GM21619 (cell line): Measurements from ENCODE around the gene PPFIA3.
"Not testable (repeated sequence)": the region's sequence is repeated elsewhere in the genome, so short reads cannot be mapped to it uniquely, and the experiment has no call there.

Source experiments
- ATAC-seq: cut with Tn5 transposase; IDR thresholded peaks from one replicate; pipeline ENCODE4 v1.9.1; 2021; ENCODE audit not compliant: unreplicated experiment

The PPFIA3 gene

DNA sequence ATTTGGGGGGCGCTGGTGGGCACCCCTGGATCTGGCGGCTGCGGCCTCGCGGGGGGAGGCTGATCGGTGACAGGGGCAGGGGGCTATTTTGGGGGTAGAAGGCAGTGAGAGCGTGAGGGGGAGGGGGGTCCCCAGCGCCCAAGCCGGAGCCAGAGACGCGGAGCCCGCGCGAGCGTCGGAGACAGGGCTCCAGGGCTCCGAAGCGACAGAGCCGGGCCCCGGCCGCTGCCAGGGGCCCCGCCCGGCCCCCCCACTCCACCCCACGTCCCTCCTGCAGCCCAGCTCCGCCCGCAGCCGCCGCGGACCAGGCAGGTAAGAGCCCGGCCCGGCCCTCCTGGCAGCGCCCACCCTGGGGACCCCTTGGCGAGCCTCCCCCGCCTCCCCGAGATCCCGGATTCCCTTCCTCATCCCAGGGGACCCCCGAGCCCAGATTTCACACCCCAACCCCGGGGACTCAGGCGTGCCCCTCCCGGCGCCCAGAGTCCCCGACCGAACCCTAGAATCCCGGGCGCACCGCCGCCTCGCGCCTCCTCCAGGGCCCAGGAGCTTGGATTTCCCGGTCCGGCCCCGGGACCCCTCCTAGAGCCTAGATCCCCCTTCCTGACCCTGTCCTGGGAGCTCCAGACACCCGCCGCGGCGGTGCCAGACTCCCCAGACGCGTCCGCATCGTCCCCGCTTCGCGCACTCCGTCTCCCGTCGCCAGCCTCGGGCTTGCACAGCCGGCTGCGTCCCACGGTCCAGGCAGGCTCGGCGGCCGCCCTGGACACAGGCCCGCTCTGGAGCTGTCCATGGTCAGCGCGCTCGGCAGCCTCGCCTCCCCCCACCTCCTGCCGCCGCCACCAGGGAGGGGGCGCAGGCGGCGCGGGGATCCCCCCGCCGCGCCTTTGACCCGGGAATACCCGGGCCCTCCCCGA is at the start of gene PPFIA3:
Gene PPFIA3 (plus strand): TSS at position 134 of the 914 bp plus-strand sequence. CDS start 8,330 bp downstream, outside the sequence.
- no peak for ATAC-seq

GRCh38 chr19:49070416-49070815 is 48.9 kb upstream of the PPFIA3 start:
- no peak for ATAC-seq

- ATAC-seq, result no peak
Observed at GRCh38 chr19:49071860-49072547, 47.3 kb upstream of the PPFIA3 start.

DNA sequence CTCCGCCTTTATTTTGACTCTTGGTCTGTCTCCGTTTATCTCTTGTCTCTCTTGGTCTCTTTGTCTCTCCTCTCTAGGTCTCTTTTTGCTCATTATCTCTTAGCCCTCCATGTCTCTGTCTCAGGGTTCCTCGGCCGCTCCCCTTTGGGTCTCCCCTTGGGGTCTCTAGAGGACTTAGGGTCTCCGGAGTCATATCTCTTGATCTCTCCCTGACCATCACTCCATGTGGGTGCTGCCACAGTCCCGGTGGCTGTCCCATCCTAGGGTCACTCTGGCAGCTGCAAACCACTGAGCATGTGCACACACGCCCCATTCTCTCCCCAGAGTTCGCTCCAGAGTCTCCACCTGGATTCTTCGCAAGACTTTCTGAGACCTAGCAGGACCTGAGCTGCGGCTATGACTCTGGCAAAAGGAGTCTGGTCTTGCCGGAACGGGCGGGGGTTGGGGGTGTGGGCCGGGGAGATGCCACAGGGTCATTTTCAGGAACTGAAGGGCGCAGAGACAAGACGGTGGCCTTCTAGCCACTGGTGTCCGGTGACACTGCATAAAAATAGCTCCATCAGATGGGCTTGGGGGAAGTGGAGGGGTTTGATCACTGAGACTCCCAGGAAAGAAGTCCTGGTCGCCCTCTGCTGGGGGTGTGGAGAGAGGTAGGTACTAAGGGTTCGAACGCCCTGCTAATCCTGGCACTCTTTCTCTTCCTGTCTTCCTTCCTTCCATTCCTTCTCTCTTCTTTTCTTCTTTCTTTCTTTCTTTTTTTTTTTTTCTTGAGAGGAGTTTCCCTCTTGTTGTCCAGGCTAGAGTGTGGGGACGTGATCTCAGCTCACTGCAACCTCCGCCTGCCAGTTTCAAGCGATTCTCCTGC is 45.6 kb upstream of the PPFIA3 start:
- ATAC-seq, result no peak

DNA sequence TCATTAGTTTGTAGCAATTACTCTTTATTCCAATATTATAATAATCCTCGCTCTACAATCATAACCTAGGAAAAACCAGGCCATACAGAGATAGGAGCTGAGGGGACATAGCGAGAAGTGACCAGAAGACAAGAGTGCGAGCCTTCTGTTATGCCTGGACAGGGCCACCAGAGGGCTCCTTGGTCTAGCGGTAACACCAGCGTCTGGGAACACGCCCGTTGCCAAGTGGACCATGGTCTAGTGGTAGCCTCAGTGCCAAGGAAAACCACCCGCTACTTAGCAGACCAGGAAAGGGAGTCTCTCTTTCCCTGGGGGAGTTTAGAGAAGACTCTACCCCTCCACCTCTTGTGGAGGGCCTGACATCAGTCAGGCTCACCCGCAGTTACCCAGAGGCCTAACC is 44.5 kb upstream of the PPFIA3 start:
- ATAC-seq, result not testable (repeated sequence)

- ATAC-seq, result no peak
Observed at GRCh38 chr19:49080392-49080791, 39.0 kb upstream of the PPFIA3 start.

DNA sequence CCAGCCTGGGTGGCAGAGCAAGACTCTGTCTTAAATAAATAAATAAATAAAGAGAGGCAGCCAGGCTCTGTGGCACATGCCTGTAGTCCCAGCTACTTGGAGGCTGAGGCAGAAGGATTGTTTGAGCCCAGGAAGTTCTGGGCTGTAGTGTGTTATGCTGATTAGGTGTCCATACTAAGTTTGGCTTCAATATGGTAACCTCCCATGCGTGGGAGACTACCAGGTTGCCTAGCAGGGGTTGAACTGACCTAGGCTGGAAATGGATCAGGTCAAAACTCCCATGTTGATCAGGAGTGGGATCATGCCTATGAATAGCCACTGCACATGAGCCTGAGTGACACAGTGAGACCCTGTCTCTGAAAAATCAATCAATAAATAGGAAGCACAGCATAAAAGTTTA is 38.1 kb upstream of the PPFIA3 start:
- no peak for ATAC-seq

GRCh38 chr19:49084206-49085019 is 34.9 kb upstream of the PPFIA3 start:
- no peak for ATAC-seq

DNA sequence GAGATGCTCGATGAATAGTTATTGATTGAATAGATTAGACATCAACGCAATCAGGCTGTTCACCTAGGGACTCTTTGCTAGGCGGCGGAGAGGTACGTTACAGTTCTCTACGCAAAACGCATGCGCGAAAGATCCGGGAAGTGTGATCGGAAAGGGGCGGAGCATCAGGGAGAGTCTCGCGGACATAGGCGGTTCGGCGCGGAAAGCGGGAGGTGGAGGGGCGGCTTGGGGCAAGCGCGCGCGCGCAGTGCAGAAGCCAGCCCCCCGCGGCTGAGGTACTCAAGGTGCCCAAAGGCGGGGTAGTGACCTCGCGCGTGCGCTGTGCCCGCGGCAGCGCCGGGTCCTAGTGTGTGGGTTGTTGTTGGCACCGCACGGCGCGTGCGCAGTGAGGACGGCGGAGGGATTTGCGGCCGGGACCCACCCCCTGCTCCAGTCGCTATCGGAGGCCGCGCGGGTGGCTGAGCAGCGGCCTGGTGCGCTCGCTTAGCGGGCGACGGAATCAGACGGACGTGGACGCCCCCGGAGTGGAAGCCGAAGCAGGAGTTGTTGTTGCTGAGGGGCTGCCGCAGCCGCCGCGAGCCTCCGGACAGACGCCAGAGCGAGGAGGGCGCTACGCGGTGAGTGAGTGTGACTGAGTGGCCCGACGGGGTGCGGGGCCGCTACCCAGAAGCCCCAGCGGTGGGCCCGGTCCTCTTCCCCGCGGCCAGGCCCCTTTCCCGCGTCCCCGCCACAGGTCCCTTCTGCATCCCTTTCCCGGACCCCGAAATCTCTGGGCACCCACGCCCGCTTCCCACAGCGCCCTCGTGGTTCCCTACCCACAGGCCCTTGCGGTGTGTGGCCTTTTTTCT is 34.1 kb upstream of the PPFIA3 start, which contains the start of gene SNRNP70:
Gene SNRNP70 (plus strand): TSS at position 432 of the 848 bp plus-strand sequence. CDS start 964 bp downstream, outside the sequence.
- peak; percentile 83 for ATAC-seq

GRCh38 chr19:49085868-49086232 is 33.5 kb upstream of the PPFIA3 start:
- ATAC-seq, result no peak

DNA sequence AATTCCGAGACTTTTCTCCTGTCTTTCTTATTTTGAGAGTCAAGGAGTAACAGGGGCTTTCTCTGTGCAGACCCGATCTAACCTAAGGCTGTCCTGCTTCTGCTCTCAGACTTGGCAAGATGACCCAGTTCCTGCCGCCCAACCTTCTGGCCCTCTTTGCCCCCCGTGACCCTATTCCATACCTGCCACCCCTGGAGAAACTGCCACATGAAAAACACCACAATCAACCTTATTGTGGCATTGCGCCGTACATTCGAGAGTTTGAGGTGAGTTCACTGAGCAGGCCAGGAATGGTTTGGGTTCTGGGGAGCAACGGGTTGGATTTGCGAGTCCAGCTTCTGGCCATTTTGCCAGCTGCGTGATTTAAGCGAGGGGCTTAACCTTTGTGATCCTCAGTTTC is 33.0 kb upstream of the PPFIA3 start:
- ATAC-seq, result no peak

GRCh38 chr19:49091391-49092038 is 27.8 kb upstream of the PPFIA3 start:
- no peak for ATAC-seq

DNA sequence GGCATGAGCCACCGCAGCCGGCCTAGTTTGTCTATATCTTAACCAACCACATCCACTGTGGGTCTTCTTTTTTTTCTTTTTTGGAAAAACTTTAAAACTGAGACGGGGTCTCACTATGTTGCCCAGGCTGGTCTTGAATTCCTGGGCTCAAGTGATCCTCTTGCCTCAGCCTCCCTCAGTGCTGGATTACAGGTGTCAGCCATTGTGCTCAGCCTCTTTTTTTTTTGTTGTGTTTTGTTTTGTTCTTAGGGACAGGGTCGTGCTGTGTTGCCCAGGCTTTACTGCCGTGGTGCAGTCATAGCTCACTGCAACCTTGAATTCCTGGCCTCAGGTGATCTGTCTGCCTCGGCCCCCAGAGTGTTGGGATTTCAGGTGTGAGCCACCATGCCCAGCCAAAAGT is 26.7 kb upstream of the PPFIA3 start:
- ATAC-seq, result no peak

GRCh38 chr19:49094505-49095482 is 24.6 kb upstream of the PPFIA3 start:
- no peak for ATAC-seq

DNA sequence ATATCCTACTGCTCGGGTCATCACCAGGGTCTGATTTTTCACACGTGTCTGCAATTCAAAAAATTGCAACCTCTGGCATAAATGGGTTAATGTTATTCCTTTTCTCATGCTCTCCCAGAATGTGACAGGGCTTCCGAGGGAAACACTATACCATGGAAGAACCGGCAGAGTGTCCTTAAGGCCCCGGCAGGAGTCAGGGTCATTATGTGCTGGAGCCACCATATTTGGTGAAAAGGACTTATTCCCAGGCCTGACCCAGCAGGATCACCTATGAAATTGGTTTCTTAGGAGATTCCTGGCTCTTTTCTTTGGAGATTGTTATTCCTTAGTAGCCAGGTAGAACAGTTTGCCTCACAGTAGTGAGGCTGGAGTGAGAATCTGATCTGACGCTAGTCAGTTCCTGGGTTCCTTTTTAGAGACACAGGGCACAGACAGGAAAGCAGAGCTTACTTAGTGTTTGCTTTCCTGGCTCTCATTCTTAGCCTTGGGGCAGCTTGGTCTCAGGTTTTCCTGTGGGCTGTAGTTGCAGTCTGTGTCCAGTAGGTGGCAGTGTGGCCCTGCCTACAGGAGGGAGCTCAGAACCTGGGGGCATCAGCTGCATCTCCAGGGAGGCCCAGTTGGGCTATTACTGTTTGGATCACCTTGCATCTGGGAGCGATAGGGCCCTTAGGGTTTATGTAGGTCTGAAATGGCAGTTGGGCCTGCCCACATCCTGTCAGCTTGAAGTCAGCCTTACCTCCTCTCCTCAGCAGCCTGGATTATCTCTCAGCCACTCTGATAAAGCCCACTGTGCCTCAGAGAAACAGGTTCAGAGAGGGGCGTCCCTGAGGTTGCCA is 21.7 kb upstream of the PPFIA3 start:
- no peak for ATAC-seq

- ATAC-seq, result no peak
Observed at GRCh38 chr19:49098795-49099194, 20.5 kb upstream of the PPFIA3 start.

- ATAC-seq, result no peak
Observed at GRCh38 chr19:49101160-49101559, 18.2 kb upstream of the PPFIA3 start.
